Measurements from ENCODE around the gene SUSD1. TPM values are rescaled to one million over a fixed set of nuclear protein-coding genes. Genes with fewer than 3 reads are reported as not detected.

SUSD1 gene
- total RNA-seq, 1 experiment from 2014 or later, result 8.1 TPM

DNA sequence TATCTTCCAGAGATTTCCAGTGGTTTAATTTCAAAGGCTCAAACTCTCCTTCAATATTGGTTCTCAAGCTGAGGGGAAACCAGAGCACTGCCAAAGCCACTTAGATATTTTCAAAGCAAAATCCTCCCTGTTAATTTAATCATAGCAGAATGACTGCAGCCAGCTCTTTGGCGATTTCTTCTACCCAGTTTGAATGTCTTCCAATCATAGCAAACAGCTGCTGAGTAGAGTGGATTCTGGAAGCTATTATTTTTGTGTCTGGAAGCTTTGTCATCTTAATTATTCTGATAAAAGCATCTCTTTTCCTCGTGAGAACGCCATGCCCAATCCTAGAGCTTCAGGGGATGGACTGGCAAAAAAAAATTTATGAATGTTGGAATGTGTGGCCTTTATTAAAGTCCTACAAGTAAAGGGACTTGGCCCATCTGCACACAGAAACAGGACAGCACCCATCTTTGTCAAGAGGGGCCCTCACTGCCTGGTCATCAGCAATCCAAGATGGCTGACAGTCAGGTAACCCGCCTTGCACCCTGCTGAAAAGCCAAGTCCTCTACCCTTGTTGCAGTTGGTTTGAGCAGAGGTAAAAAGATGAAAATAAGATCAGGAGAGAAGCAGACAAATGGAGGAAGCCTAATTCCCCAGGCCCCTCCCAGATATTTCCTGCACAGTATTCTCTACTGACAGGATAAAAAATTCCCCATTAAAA, 125.1 kb downstream of the SUSD1 start:
- H3K27me3 ChIP-seq (ENCODE audit: insufficient read depth, low read length), result no peaks in the 10 kb centered on the region
- H3K79me1 ChIP-seq (ENCODE audit: insufficient read depth, low read depth, low read length, poor library complexity, severe bottlenecking), result no peaks in the 10 kb centered on the region
- no peaks in the 10 kb centered on the region for H3K79me2 ChIP-seq (ENCODE audit: insufficient read depth, low read length)
- no peak overlapping the region for H3K4me3 Mint-ChIP-seq
- no peak overlapping the region for H3T11ph ChIP-seq (ENCODE audit: low read length)
- H3K4me1 Mint-ChIP-seq, result no peaks in the 10 kb centered on the region
- H3K56ac ChIP-seq (ENCODE audit: insufficient read length, low read depth, low read length), result no peak overlapping the region
- WGBS (ENCODE audit: extremely low coverage, insufficient read length, low lambda C conversion rate), result no CpG with 5 or more reads among the region's 4 CpGs
- H3K18ac ChIP-seq (ENCODE audit: insufficient read length, low read depth, low read length), result no peak overlapping the region
- no peak overlapping the region for H3K4me2 ChIP-seq (ENCODE audit: insufficient read depth, insufficient read length, low read length)
- H2BK20ac ChIP-seq (ENCODE audit: low read depth, low read length, poor library complexity, severe bottlenecking), result no peak overlapping the region
- H3K27ac Mint-ChIP-seq, result no peak overlapping the region
- no peaks in the 10 kb centered on the region for H4K20me1 ChIP-seq (ENCODE audit: control insufficient read depth, insufficient read depth, insufficient read length)
- no peak overlapping the region for H3K14ac ChIP-seq (ENCODE audit: insufficient read depth, low read length)
- H2BK5ac ChIP-seq (ENCODE audit: insufficient read length, low read length), result no peak overlapping the region
- no peaks in the 10 kb centered on the region for H3K27me3 Mint-ChIP-seq (ENCODE audit: low read depth)
- H3K9ac ChIP-seq (ENCODE audit: extremely low read depth, insufficient read length, low read length), result no peak overlapping the region
- H2AFZ ChIP-seq (ENCODE audit: low read length), result no peak overlapping the region
- no peak overlapping the region for H2AK5ac ChIP-seq (ENCODE audit: insufficient read length, low read length)
- H4K8ac ChIP-seq (replicated peaks; ENCODE audit: insufficient read length, low read depth, low read length), result no peak overlapping the region
- no peaks in the 10 kb centered on the region for H3K36me3 Mint-ChIP-seq (ENCODE audit: insufficient read depth in 1 of 3, low read depth in 3 of 3)
- DNase-seq, result no peak
- H2BK120ac ChIP-seq (ENCODE audit: low read depth, low read length, poor library complexity, severe bottlenecking), result peak overlapping the region; percentile 36
- H3K4ac ChIP-seq (ENCODE audit: low read depth, low read length), result no peak overlapping the region
- no peak overlapping the region for H2BK12ac ChIP-seq (ENCODE audit: insufficient read length, low read depth, low read length)
- no peak overlapping the region for H3K23ac ChIP-seq (ENCODE audit: insufficient read length, low read depth, low read length)
- H2BK15ac ChIP-seq (ENCODE audit: low read depth, low read length), result no peak overlapping the region
- H3K9me3 Mint-ChIP-seq, result no peaks in the 10 kb centered on the region
- H4K91ac ChIP-seq (ENCODE audit: insufficient read length, low read depth, low read length), result no peak overlapping the region
- TF ChIP-seq, protein P1, sequence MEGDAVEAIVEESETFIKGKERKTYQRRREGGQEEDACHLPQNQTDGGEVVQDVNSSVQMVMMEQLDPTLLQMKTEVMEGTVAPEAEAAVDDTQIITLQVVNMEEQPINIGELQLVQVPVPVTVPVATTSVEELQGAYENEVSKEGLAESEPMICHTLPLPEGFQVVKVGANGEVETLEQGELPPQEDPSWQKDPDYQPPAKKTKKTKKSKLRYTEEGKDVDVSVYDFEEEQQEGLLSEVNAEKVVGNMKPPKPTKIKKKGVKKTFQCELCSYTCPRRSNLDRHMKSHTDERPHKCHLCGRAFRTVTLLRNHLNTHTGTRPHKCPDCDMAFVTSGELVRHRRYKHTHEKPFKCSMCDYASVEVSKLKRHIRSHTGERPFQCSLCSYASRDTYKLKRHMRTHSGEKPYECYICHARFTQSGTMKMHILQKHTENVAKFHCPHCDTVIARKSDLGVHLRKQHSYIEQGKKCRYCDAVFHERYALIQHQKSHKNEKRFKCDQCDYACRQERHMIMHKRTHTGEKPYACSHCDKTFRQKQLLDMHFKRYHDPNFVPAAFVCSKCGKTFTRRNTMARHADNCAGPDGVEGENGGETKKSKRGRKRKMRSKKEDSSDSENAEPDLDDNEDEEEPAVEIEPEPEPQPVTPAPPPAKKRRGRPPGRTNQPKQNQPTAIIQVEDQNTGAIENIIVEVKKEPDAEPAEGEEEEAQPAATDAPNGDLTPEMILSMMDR (conservative IDR thresholded peaks at IDR 0.05), result no peak
- no peak overlapping the region for H3K27ac ChIP-seq (ENCODE audit: insufficient read length, low read depth, low read length)
- H3K23me2 ChIP-seq (ENCODE audit: insufficient read length, low read depth, low read length, poor library complexity, severe bottlenecking), result no peaks in the 10 kb centered on the region
- H4K5ac ChIP-seq (ENCODE audit: insufficient read length, low read depth, low read length), result no peak overlapping the region
- H3K9me3 ChIP-seq (ENCODE audit: control insufficient read depth, low read depth, low read length), result no peaks in the 10 kb centered on the region
- no peaks in the 10 kb centered on the region; the same call in 1 of the 2 replicates for H3K4me1 ChIP-seq (ENCODE audit: insufficient read depth, low read length)
